ENCODE results near the gene MSANTD1.

Gene MSANTD1

GRCh38 chr4:3283483-3283882 lies 34.5 kb downstream of the MSANTD1 start:
- Histone ChIP-seq H4K20me1 (ENCODE audit: insufficient read depth, low read length) (no peaks in the 10 kb centered on the region), H3K4me1 (ENCODE audit: low read length) (peaks cover 19% of the 10 kb centered on the region), H3K79me2 (ENCODE audit: low read length) (no peaks in the 10 kb centered on the region), H3K27me3 (ENCODE audit: low read depth, low read length) (0 out of 2 replicates have a peak, but pooled peaks cover 5% of the 10 kb centered on the region), H3K4me3 (ENCODE audit: low read length) (no peak overlapping the region), H3K36me3 (replicated peaks; ENCODE audit: low read depth, low read length) (no peaks in the 10 kb centered on the region), H3K9ac (ENCODE audit: low read length) (no peak overlapping the region), H3K9me3 (ENCODE audit: insufficient read depth, low read length) (peaks cover 7% of the 10 kb centered on the region), H3K27ac (ENCODE audit: low read length) (no peak overlapping the region), H2AFZ (ENCODE audit: low read depth, low read length) (no peak overlapping the region), H3K4me2 (ENCODE audit: low read length) (no peak overlapping the region)
- TF ChIP-seq EZH2phosphoT487 (IDR thresholded peaks at IDR 0.05; ENCODE audit: low read depth) (no peak), CTCF (IDR thresholded peaks at IDR 0.05; ENCODE audit: low read depth, low read length) (no peak)

- no peaks in the 10 kb centered on the region for H4K20me1 ChIP-seq (ENCODE audit: insufficient read depth, low read length)
- no peaks in the 10 kb centered on the region for H3K36me3 ChIP-seq (replicated peaks; ENCODE audit: low read depth, low read length)
- H3K79me2 ChIP-seq (ENCODE audit: low read length), result no peaks in the 10 kb centered on the region
- TF ChIP-seq CTCF (IDR thresholded peaks at IDR 0.05; ENCODE audit: low read depth, low read length) (no peak), EZH2phosphoT487 (IDR thresholded peaks at IDR 0.05; ENCODE audit: low read depth) (no peak)
- H3K9ac ChIP-seq (ENCODE audit: low read length), result no peak overlapping the region
- H3K4me3 ChIP-seq (ENCODE audit: low read length), result no peak overlapping the region
- H3K27ac ChIP-seq (ENCODE audit: low read length), result no peak overlapping the region
- H3K4me2 ChIP-seq (ENCODE audit: low read length), result no peak overlapping the region
- peaks cover 7% of the 10 kb centered on the region for H3K9me3 ChIP-seq (ENCODE audit: insufficient read depth, low read length)
- peaks cover 19% of the 10 kb centered on the region for H3K4me1 ChIP-seq (ENCODE audit: low read length)
- H2AFZ ChIP-seq (ENCODE audit: low read depth, low read length), result no peak overlapping the region
- 0 out of 2 replicates have a peak, but pooled peaks cover 5% of the 10 kb centered on the region for H3K27me3 ChIP-seq (ENCODE audit: low read depth, low read length)
Observed at GRCh38 chr4:3283916-3284315, 35.0 kb downstream of the MSANTD1 start.

GRCh38 chr4:3284734-3285557 lies 36.0 kb downstream of the MSANTD1 start:
- Histone ChIP-seq H3K9me3 (ENCODE audit: insufficient read depth, low read length) (peaks cover 7% of the 10 kb centered on the region), H3K4me3 (ENCODE audit: low read length) (no peak overlapping the region), H3K4me1 (ENCODE audit: low read length) (peaks cover 19% of the 10 kb centered on the region), H3K27me3 (ENCODE audit: low read depth, low read length) (peaks cover 9% of the 10 kb centered on the region; the same call in 1 of the 2 replicates), H3K27ac (ENCODE audit: low read length) (no peak overlapping the region), H3K36me3 (replicated peaks; ENCODE audit: low read depth, low read length) (no peaks in the 10 kb centered on the region), H3K9ac (ENCODE audit: low read length) (no peak overlapping the region), H4K20me1 (ENCODE audit: insufficient read depth, low read length) (no peaks in the 10 kb centered on the region), H3K79me2 (ENCODE audit: low read length) (no peaks in the 10 kb centered on the region), H3K4me2 (ENCODE audit: low read length) (no peak overlapping the region), H2AFZ (ENCODE audit: low read depth, low read length) (no peak overlapping the region)
- TF ChIP-seq EZH2phosphoT487 (IDR thresholded peaks at IDR 0.05; ENCODE audit: low read depth) (no peak), CTCF (IDR thresholded peaks at IDR 0.05; ENCODE audit: low read depth, low read length) (no peak)

GRCh38 chr4:3285558-3286334 lies 36.8 kb downstream of the MSANTD1 start:
- peak overlapping the region; percentile 68 for H3K4me3 ChIP-seq (ENCODE audit: low read length)
- peak overlapping the region; percentile 38; the same call in 1 of the 2 replicates for H3K9ac ChIP-seq (ENCODE audit: low read length)
- H3K36me3 ChIP-seq (replicated peaks; ENCODE audit: low read depth, low read length), result no peaks in the 10 kb centered on the region
- H3K4me1 ChIP-seq (ENCODE audit: low read length), result peaks cover 19% of the 10 kb centered on the region
- H3K9me3 ChIP-seq (ENCODE audit: insufficient read depth, low read length), result peaks cover 7% of the 10 kb centered on the region
- peak overlapping the region; percentile 95 for H3K4me2 ChIP-seq (ENCODE audit: low read length)
- no peak for TF ChIP-seq CTCF (IDR thresholded peaks at IDR 0.05; ENCODE audit: low read depth, low read length)
- no peak for TF ChIP-seq EZH2phosphoT487 (IDR thresholded peaks at IDR 0.05; ENCODE audit: low read depth)
- peak overlapping the region; percentile 9; the same call in 1 of the 2 replicates for H2AFZ ChIP-seq (ENCODE audit: low read depth, low read length)
- H3K79me2 ChIP-seq (ENCODE audit: low read length), result no peaks in the 10 kb centered on the region
- H4K20me1 ChIP-seq (ENCODE audit: insufficient read depth, low read length), result no peaks in the 10 kb centered on the region
- H3K27me3 ChIP-seq (ENCODE audit: low read depth, low read length), result peaks cover 9% of the 10 kb centered on the region; the same call in 1 of the 2 replicates
- H3K27ac ChIP-seq (ENCODE audit: low read length), result peak overlapping the region; percentile 28
